ENCODE results near the gene CXCR2.
"Not testable (repeated sequence)": the region's sequence is repeated elsewhere in the genome, so short reads cannot be mapped to it uniquely, and the experiment has no call there.

GRCh38 chr2:218122286-218122685, 3.5 kb upstream of the CXCR2 start:
- not testable (repeated sequence) for TF ChIP-seq CTCF, ZNF707, REST, ZNF2 (tag by site-specific recombination; IDR thresholded peaks at IDR 0.05)

Data from HEK293 (cell line).